DND-41 (cell line): ENCODE measurements around the gene IQCH.

Experiments
- CTCF ChIP-seq: IDR thresholded peaks from 2 replicates; pipeline ENCODE4 v1.5.1; 2012; ENCODE audit warnings: borderline replicate concordance, low read length, moderate library complexity, mild to moderate bottlenecking; ENCODE audit not compliant: poor library complexity, severe bottlenecking; ENCODE audit errors: extremely low read depth
- EZH2 ChIP-seq: IDR thresholded peaks from 3 replicates; pipeline ENCODE4 v1.6.1; 2012; ENCODE audit warnings: borderline replicate concordance, low read depth, mild to moderate bottlenecking, moderate library complexity, low read length, inconsistent platforms; ENCODE audit not compliant: severe bottlenecking

- no peak for TF ChIP-seq CTCF
- no peak for TF ChIP-seq EZH2
These were observed 295.9 kb downstream of the IQCH start for GRCh38 chr15:67550522-67550921.
